GM19035 (cell line): ENCODE results near the gene SRR.

Experiments used
- ATAC-seq: cut with Tn5 transposase; IDR thresholded peaks from one replicate; pipeline ENCODE4 v1.9.1; 2021; ENCODE audit not compliant: unreplicated experiment

Gene SRR

GRCh38 chr17:2338315-2338657 is 34.5 kb downstream of the SRR start:
- no peak for ATAC-seq

GRCh38 chr17:2343421-2343820 is 39.7 kb downstream of the SRR start:
- ATAC-seq, result no peak

DNA sequence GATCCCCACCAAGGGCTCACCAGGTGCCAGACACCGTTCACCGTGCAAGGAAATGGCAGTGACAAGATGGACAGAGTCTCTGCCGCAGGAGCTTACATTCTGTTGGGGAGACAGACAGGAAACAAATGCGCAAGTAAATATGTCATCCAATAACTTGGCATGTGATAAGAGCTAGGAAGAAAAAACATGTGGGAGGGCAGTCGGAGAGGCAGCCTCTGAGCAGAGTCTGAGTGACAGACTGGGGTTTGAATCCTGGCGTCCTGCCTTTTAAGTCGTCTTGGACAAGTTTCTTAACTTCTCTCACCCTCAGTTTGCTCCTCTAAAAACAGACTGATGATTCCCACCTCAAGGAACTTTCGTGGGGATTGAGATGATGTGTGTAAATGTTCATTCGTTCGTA is 40.8 kb downstream of the SRR start:
- ATAC-seq, result no peak

DNA sequence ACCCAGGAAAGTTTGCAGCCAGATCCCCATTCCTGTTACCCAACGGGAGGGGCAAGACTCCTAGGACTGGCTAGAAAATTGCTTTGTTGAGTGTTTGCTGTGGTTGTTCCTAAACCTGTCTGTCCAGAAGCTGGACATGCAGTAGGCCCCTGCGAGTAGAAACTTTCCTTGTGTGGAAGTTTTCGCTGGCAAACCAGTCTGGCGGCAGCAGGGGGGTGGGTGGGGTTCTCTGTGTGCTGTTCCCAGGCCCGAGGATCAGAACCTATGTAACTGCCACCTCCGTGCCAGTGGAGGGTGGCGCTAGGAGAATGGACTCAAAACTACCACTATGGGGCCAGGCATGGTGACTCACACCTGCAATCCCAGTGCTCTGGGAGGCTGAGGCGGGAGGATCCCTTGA is 42.7 kb downstream of the SRR start:
- no peak for ATAC-seq

GRCh38 chr17:2347805-2348685 is 44.3 kb downstream of the SRR start:
- no peak for ATAC-seq

DNA sequence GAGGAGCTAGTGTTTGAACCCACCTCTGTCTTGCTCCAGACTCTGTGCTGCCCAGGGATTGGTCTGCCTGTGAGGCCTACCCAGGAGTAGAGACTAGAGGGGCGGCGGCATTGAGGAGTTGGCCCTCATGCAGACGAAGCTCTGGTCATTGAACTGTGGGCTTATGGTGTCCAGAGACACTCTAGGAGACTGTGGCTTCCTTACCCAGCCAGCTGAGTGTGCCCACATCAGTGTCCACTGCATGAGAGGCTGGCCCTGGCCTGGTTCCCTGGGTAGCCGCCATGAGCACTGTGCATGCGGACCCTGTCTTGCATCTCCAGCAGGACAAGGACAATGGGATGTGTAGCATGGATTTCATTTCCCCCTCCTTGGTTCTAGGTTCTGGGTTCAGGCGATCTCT is 47.5 kb downstream of the SRR start:
- no peak for ATAC-seq

DNA sequence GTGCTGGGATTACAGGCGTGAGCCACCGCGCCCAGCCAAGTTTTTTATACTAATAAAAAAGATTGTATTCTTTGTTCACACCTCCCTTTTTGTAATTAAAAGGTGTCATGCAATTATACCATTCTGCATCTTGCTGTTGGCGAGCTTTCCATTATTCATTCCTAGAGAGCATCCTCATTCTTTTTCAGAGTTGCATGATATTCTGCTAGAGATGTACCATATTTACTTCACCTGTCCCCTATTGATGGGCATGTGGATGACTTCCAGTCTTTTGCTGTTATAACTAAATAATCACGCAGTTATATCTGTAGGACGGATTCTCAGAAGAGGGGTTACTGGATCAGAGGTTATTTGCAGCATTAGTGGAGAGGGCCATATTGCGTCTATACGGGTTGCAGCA is 50.6 kb downstream of the SRR start:
- no peak for ATAC-seq

DNA sequence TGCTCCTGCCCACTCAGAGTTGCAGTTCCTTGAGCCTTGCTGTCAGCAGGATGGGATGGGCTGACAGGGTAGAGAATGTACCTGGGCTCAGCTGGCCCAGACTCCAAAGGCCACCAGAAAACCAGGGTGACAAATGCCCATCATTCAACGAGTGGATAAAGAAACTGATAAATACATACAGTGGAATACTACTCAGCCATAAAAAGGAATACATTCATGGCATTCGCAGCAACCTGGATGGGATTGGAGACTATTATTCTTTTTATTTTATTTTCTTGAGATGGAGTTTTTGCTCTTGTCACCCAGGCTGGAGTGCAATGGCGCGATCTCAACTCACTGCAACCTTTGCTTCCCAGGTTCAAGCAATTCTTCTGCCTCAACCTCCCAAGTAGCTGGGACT is 53.5 kb downstream of the SRR start:
- no peak for ATAC-seq

- no peak for ATAC-seq
Observed at GRCh38 chr17:2357931-2358434, 54.2 kb downstream of the SRR start.

DNA sequence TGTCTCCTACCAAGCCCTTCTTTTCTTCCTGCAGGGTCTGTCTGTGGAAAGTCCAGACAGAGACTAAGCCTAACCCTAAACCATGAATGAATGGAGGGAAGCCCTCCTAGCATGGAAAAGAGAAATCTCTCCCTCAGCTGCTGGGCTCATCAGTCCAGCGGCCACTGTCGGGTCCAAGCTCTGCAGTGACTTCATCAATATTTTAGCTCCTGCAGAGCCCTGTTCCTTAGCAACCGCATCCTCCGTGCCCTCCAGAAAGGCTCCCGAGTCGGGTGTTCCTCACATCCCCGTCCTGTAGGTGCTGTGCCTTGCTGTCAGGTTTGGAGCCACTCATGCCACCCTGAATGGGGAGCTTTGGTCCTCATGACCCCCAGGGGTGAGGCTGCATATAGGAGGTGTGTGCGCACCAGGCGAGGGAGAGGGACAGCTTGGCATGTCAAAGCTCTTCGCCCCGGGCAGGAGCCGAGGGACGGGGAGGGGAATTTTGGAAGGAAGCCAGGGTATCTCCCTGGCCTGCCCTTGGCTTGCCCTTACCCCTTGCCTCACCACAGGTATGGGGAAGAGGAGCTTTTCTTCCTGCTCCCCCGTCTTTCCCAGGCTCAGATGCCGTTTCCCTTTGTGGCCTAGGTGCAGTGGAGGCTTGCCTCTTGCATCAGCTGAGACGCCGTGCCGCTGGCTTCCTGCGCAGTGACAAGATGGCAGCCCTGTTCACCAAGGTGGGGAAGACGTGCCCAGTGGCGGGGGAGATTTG is 57.4 kb downstream of the SRR start:
- no peak for ATAC-seq

GRCh38 chr17:2362016-2362415 is 58.3 kb downstream of the SRR start:
- no peak for ATAC-seq

- ATAC-seq, result no peak
Observed at GRCh38 chr17:2362416-2362815, 58.7 kb downstream of the SRR start.

GRCh38 chr17:2362881-2363280 is 59.1 kb downstream of the SRR start:
- no peak for ATAC-seq

DNA sequence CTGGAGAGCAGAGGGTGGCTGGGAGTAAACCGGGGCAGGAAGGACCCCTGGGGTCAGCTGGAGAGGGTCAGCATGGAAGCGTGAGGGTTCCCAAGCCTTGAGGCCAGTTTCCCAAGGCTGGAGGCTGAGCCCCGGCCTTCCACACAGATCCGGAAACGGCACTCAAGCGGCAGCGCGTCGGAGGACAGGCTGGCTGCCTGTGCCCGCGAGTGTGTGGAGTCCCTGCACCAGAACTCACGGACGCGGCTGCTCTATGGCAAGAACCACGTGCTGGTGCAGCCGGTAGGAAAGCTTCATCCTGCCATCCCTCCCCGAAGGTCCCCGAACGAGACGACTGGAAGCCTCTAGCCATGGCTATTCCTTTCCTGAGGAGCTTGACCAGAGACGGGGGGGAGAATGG is 59.6 kb downstream of the SRR start:
- no peak for ATAC-seq

DNA sequence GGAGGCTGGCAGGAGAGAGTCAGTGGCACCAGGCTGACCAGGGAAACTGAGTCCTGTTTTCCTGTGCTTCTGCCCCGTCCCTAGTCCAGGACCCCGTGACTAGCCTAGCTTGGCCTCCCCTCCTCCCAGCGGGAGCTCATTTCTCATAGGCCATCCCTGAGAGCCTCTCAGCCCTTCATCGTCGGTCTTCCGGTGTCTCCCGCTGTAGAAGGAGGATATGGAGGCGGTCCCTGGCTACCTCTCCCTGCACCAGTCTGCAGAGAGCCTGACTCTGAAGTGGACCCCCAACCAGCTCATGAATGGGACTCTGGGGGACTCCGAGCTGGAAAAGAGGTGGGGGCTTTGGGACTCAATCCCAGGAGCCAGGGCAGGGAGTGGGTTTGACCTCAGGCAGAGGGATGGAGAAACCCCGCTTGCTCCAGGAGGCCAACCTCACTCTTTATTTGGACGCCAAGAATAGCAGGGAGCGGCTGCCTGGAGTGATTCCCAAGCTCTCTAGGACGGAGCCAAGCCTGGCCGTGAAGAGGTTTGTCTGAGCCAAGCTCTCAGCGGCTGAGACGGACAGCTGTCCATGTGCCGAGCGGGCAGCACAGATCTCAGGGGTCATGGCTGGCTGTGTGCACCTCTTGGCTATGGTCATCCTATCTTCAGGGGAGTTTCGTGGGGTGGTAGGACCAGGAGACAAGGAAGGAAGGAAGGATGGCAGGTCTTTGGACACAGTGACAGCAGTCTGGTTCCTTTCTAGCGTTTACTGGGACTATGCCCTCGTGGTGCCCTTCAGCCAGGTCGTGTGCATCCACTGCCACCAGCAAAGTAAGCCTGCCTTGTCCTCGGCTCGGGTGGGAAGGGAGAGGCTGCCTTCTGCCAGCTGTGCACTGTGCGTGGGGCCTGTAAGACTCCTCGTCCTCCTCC is 60.4 kb downstream of the SRR start:
- no peak for ATAC-seq

GRCh38 chr17:2364763-2365116 is 61.0 kb downstream of the SRR start:
- no peak for ATAC-seq

DNA sequence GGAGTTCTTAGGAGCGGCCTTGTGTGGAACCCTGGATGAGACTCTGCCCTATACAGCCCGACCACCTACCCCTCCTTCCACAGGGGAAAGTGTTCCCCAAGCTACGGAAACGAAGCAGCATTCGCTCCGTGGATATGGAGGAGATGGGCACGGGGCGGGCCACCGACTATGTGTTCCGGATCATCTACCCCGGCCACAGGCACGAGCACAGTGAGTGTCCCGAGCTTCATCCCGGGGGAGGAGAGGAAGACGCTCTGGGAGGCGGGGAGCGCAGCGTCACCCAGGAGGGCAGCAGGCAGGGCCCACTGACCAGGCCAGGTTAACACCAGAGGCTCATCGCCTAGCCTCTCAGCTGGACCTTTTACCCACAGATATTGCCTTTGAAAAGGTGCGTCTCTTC is 61.4 kb downstream of the SRR start:
- ATAC-seq, result no peak

DNA sequence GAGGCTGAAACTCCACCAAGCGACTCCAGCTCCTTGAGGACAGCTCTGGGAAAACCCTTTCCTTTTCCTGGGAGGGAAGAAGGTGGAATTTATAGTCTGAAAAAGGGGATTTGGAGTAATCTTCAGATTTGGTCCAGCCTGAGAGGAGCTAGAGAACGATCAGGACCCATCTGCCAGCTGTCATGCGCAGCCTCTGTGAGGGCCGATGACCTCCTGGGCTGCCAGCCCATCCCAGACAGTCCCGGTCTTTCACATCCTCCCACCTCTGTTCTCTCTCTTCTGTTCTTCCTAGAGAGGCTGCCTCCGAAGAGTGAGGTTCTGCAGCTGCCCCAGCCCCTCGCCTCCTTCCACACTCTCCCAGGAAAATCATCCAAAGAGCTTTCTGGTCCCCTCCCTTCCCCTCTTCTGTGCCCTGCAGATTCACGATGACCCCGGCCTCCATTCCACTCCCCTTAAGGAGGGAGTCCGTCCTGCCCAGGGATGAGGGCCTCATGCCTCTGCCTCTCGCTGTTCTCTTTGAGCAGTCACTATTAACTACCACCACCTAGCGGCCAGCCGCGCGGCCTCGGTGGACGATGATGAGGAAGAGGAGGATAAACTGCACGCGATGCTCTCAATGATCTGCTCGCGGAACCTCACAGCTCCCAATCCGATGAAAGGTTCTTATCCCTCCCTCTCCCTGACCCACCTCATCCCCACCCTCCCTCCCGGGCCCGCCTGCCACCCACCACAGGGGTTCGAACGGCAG is 63.2 kb downstream of the SRR start:
- ATAC-seq, result no peak

GRCh38 chr17:2368359-2368758 is 64.6 kb downstream of the SRR start:
- no peak for ATAC-seq

DNA sequence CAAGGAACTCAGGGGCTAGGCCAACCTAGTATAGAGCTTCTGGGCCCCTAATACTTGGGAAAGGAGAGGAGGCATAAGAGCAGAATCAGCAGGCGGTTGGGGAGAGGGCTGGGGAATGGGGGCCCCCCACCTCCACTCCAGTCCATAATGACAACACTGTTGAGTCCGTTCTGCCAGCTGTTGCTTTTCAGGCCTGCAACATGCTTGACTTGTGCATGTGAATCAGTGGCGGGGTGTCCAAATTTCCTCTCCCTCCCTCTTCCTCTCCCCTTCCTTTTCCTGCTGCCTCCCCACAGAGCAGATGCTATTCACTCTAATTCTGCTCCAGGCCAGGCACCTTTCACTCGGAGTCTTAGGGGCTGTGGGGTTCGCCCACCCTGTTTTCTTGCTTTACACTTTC is 65.3 kb downstream of the SRR start:
- no peak for ATAC-seq
